Measurements from ENCODE around the gene EXOC6B. TPM values are rescaled to one million over a fixed set of nuclear protein-coding genes. Genes with fewer than 3 reads are reported as not detected.

The EXOC6B gene
- total and polyA plus RNA-seq, 9 of the 15 experiments (the other 6 are each of a cell fraction or from before 2014, with no cell fraction given): 0.28 to 4.2 (median 2.0) TPM

DNA sequence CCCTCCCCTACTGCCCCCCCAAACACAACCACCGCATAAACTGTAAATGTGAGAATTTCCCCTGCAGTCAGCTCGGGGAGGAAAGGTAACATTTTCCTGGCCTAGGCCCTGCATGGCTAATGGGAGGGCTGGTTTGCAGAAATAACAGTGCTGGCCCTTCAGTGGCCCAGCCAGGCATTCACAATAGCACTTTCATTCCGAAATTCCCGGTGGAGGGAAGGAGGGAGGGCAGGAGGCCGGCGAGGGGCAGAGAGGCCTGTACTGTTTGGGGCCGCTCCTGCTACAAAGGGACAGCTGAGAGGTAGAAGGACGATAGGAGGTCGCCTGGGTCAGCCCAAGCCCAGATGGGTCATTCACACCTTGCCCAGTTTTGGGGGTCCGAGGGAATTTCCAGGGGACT is 689.5 kb downstream of the EXOC6B start (continued):
- TF ChIP-seq, protein P1, sequence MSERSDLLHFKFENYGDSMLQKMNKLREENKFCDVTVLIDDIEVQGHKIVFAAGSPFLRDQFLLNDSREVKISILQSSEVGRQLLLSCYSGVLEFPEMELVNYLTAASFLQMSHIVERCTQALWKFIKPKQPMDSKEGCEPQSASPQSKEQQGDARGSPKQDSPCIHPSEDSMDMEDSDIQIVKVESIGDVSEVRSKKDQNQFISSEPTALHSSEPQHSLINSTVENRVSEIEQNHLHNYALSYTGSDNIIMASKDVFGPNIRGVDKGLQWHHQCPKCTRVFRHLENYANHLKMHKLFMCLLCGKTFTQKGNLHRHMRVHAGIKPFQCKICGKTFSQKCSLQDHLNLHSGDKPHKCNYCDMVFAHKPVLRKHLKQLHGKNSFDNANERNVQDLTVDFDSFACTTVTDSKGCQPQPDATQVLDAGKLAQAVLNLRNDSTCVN (CRISPR knock-in tag; IDR thresholded peaks at IDR 0.05): no peak

DNA sequence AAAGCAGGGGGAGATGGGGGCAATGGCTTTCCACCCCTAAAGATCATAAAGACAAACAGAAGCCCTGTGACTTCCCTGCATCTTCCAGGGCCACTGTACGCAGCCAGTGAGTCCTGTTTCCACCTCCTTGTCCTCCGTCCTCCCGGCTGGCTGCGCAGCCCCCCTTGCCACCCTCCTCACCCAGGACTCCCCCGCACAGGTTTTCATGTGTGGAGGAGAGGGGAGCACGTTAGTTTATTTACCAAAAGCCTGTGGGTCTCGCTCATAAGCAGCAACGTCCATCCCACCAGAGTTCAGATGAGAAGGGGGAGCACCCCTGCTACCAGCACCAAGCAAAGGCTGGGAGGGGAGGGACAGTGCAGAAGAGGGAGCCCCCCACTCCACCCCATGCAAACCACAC is 689.9 kb downstream of the EXOC6B start:
- ChIA-PET CTCF (ENCODE audit: low intra/inter-chr PET ratio) (no interaction called here), POLR2A (no interaction called here)
- ATAC-seq (no peak), DNase-seq (ENCODE audit: extremely low read depth in 1 of 4, low spot score in 3 of 4) (no peak), FAIRE-seq (no peak)
- no TSS peak for BruUV-seq (replicated peaks)
- TF ChIP-seq GTF2A2 (tag; IDR thresholded peaks at IDR 0.05) (no peak), ZEB2 (IDR thresholded peaks at IDR 0.05) (no peak), HOXB6 (CRISPR knock-in tag; IDR thresholded peaks at IDR 0.05; ENCODE audit: borderline replicate concordance) (no peak), NR2F6 (CRISPR knock-in tag; IDR thresholded peaks at IDR 0.05) (no peak), SETDB1 (IDR thresholded peaks at IDR 0.05; ENCODE audit: low read length) (no peak), POLR3G (IDR thresholded peaks at IDR 0.05; ENCODE audit: extremely low read depth, insufficient read length, insufficient replicate concordance) (no peak), HLTF (IDR thresholded peaks at IDR 0.05) (no peak), OTX1 (CRISPR knock-in tag; IDR thresholded peaks at IDR 0.05) (no peak), ETV6 (IDR thresholded peaks at IDR 0.05; ENCODE audit: borderline replicate concordance in 1 of 2, low read depth in 2 of 2, low read length in 1 of 2) (no peak), ETV6 (CRISPR knock-in tag; IDR thresholded peaks at IDR 0.05; ENCODE audit: borderline replicate concordance) (no peak), ESRRA (IDR thresholded peaks at IDR 0.05; ENCODE audit: borderline replicate concordance, low read depth) (no peak), KDM1A (IDR thresholded peaks at IDR 0.05) (no peak)
- TF ChIP-seq, protein P2, sequence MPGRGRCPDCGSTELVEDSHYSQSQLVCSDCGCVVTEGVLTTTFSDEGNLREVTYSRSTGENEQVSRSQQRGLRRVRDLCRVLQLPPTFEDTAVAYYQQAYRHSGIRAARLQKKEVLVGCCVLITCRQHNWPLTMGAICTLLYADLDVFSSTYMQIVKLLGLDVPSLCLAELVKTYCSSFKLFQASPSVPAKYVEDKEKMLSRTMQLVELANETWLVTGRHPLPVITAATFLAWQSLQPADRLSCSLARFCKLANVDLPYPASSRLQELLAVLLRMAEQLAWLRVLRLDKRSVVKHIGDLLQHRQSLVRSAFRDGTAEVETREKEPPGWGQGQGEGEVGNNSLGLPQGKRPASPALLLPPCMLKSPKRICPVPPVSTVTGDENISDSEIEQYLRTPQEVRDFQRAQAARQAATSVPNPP (IDR thresholded peaks at IDR 0.05; ENCODE audit: borderline replicate concordance, insufficient read depth, insufficient read length): no peak
- TF ChIP-seq, protein P3, sequence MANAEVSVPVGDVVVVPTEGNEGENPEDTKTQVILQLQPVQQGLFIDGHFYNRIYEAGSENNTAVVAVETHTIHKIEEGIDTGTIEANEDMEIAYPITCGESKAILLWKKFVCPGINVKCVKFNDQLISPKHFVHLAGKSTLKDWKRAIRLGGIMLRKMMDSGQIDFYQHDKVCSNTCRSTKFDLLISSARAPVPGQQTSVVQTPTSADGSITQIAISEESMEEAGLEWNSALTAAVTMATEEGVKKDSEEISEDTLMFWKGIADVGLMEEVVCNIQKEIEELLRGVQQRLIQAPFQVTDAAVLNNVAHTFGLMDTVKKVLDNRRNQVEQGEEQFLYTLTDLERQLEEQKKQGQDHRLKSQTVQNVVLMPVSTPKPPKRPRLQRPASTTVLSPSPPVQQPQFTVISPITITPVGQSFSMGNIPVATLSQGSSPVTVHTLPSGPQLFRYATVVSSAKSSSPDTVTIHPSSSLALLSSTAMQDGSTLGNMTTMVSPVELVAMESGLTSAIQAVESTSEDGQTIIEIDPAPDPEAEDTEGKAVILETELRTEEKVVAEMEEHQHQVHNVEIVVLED (CRISPR knock-in tag; IDR thresholded peaks at IDR 0.05): no peak
- TF ChIP-seq, protein P4, sequence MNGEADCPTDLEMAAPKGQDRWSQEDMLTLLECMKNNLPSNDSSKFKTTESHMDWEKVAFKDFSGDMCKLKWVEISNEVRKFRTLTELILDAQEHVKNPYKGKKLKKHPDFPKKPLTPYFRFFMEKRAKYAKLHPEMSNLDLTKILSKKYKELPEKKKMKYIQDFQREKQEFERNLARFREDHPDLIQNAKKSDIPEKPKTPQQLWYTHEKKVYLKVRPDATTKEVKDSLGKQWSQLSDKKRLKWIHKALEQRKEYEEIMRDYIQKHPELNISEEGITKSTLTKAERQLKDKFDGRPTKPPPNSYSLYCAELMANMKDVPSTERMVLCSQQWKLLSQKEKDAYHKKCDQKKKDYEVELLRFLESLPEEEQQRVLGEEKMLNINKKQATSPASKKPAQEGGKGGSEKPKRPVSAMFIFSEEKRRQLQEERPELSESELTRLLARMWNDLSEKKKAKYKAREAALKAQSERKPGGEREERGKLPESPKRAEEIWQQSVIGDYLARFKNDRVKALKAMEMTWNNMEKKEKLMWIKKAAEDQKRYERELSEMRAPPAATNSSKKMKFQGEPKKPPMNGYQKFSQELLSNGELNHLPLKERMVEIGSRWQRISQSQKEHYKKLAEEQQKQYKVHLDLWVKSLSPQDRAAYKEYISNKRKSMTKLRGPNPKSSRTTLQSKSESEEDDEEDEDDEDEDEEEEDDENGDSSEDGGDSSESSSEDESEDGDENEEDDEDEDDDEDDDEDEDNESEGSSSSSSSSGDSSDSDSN (IDR thresholded peaks at IDR 0.05; ENCODE audit: borderline replicate concordance in 1 of 2, low read depth in 2 of 2, low read length in 2 of 2): no peak
- H3K9me1 ChIP-seq (ENCODE audit: control insufficient read depth, insufficient read depth, low read length): peaks cover 5% of the 10 kb centered on the region
- intact Hi-C loops (cut with micrococcal nuclease) (loop anchor here (5.0 kb wide), 1 partner anchor 589 kb away; no protein-coding TSS in a partner anchor), in situ Hi-C loops (cut with MboI) (no loop called here)
- no peaks in the 10 kb centered on the region for H3K79me2 ChIP-seq (ENCODE audit: control insufficient read depth, insufficient read depth, low read length)
- H4K20me1 ChIP-seq (replicated peaks; ENCODE audit: control insufficient read depth, insufficient read depth, low read length): no peaks in the 10 kb centered on the region; the same call in 1 of the 2 replicates
- H2AFZ ChIP-seq (ENCODE audit: low read depth, low read length): no peak overlapping the region
- peaks cover 0 to 14% of the 10 kb centered on the region in 2 experiments; a peak in 2 of 5 replicates for H3K4me1 ChIP-seq (replicated peaks in 1 of 2; ENCODE audit: control insufficient read depth in 2 of 2, insufficient read depth in 2 of 2, low read length in 2 of 2)
- H3K9ac ChIP-seq (ENCODE audit: insufficient read depth in 1 of 2, low read depth in 2 of 2, low read length in 2 of 2): no peak overlapping the region
- no peak overlapping the region for H3K4me3 ChIP-seq
- no peak overlapping the region for H3K4me2 ChIP-seq (ENCODE audit: insufficient read depth, low read length)
- no peak overlapping the region for H3K27ac ChIP-seq (ENCODE audit: extremely low read depth, low read depth, low read length)
- H3K27me3 ChIP-seq (ENCODE audit: control insufficient read depth in 2 of 2, insufficient read depth in 2 of 2, low read length in 2 of 2): peaks cover under 1 to 34% of the 10 kb centered on the region in 2 experiments; a peak in 2 of 5 replicates
- WGBS (ENCODE audit: insufficient coverage, low coverage, missing lambda C conversion rate): 0% methylated on average over 6 of the region's 8 CpGs
- no peaks in the 10 kb centered on the region for H3K36me3 ChIP-seq (ENCODE audit: control insufficient read depth, insufficient read depth, low read length)
- H3K9me3 ChIP-seq (replicated peaks; ENCODE audit: control insufficient read depth, insufficient read depth, low read depth, low read length): no peaks in the 10 kb centered on the region

All from K562 (cell line).